Activated T-cell treated with anti-CD3 and anti-CD28 coated beads for 24 hours (primary cell): Measurements from ENCODE around the gene HSFX4.
"Not testable (repeated sequence)": the region's sequence is repeated elsewhere in the genome, so short reads cannot be mapped to it uniquely, and the experiment has no call there.

Experiments
- DNase-seq: peaks from one replicate; pipeline ENCODE4 v3.0.0-alpha.2; 2020; ENCODE audit warnings: low read depth

Gene HSFX4

GRCh38 chrX:149937871-149938426, 8.6 kb downstream of the HSFX4 start:
- no peak for DNase-seq

DNA sequence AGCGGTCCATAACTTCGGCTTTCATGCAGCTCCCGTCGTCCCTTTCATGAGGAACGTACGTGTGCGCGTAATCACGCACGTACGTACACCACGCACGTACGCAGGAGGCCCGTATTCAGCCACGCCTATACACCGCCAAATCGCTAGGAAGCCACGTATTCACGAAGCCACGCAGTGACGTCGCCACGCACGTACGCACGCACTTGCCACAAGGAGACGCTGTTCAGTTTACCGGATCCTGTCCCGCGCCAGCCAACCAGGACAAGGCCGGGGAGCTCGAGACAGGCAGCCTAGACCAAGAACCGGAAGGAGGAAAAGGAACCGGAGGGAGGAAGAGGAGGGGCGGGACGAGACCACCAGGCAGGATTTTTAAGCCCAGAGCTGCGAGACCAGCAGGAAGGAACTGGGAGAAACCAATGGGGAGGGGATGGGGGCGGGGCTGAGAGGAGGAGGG, 9.1 kb downstream of the HSFX4 start, which contains the start of gene EOLA2:
Gene EOLA2, minus strand, starts transcription at position 65 of the 454 bp plus-strand sequence. CDS start 4,617 bp downstream, outside the sequence.
- peak; percentile 87 for DNase-seq

DNA sequence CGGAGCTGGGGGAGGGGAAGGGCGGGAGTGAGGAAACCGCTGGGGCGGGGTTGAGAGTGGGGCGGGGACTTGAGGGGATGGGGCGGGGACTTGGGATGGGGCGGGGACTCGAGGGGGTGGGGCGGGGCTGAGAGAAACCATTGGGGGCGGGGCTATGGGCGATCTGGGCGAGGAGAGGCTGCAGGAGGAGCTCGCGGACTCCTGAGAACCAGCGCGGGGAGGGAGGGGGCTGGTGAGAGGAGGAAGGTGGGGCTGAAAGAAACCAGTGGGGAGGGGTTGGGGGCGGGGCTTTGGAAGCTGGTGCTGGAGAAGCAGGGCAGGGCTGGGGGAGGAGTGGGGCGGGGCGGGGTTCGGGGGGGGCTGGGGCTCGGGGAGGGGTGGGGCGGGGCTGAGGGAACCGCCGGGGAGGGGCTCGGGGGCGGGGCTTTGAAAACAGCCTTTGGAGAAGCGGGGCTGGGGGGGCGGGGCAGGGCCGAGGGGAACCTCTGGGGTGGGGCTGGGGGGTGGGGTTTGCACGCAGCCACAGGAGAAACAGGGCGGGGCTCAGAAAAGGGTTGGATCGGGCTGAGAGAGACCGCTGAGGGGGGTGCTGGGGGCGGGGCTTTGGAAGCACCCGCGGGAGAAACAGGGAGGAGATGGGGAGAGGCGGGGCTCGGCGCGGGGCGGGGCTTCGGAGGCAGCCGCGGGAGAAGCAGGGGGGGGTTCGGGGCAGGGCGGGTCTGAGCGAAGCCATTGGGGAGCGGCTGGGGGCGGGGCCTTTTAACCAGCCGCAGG, 9.7 kb downstream of the HSFX4 start:
- DNase-seq, result peak; percentile 82

DNA sequence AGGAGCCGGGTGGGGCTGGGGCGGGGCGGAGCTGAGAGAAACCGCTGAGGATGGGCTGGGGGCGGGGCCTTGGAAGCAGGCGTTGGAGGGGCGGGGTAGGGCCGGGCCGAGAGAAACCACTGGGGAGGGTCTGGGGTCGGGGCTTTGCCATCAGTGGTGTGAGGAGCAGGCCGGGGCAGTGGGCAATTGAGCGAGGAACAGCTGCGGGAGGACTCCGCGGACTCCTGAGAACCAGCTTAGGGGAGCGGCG, 10.2 kb downstream of the HSFX4 start:
- no peak for DNase-seq

- peak; percentile 85 for DNase-seq
These were observed 10.7 kb downstream of the HSFX4 start for GRCh38 chrX:149939905-149940673.

- not testable (repeated sequence) for DNase-seq
These were observed 11.3 kb downstream of the HSFX4 start for GRCh38 chrX:149940674-149941024.

GRCh38 chrX:149945087-149945670, 15.8 kb downstream of the HSFX4 start:
- not testable (repeated sequence) for DNase-seq

DNA sequence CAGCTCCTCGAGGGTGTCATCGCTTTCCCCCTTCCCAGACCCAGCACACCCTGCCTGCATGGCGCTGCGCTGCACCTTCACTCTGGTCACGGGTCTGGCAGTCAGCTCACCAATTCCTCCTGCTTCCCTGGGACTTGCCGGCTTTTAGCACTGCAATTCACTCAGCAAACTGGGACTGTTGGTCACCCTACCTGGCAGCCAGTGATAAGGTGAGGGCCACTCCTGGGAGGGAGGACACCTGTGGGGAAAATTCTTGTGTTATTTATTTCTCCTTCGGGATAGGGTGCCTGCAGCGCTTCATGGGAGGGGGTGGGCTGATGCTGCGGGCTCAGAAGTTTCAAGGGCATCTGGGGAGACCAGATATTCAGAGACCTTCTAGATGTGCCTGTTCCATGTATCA, 16.4 kb downstream of the HSFX4 start:
- not testable (repeated sequence) for DNase-seq

DNA sequence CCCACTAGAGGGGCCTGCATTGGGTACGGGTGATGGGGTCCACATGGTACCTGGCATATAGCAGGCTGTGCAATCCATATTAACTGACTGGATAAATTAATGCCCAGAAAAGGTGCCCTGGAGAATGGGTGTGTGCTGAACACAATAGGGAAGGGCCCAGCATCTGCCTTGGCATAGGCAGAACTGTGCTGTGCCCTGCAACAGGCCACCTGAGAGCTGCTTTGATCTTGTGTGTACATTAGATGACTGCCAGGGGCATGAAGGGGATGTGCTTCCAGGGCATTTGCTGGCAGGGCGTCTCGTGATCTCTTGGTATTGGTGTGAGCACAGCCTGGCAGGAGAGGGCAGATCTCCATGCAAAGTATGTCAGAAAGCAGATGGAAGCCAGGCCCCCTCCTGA, 17.6 kb downstream of the HSFX4 start:
- DNase-seq, result not testable (repeated sequence)

- DNase-seq, result no peak
These were observed 18.6 kb downstream of the HSFX4 start for GRCh38 chrX:149948016-149948415.

GRCh38 chrX:149949743-149950436, 20.5 kb downstream of the HSFX4 start:
- no peak for DNase-seq

DNA sequence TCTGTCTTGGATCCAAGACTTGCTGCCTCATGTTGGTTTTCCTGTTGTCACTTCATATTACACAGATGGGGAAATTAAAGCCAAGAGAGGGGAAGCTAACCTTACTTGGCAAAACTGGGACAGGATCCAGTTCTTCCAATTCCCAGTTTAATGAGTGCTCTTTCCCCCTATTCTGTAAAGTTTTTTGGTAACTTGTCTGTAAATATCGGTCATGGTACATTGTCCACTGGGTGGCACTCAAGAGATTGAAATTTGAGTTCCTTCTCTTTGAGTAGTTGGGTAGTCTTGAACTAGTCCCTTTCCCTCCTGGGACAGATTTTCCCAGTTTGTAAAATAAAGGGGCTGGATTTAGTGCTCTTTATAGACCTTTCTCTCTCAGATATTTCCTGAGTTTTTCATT, 21.3 kb downstream of the HSFX4 start:
- DNase-seq, result no peak

DNA sequence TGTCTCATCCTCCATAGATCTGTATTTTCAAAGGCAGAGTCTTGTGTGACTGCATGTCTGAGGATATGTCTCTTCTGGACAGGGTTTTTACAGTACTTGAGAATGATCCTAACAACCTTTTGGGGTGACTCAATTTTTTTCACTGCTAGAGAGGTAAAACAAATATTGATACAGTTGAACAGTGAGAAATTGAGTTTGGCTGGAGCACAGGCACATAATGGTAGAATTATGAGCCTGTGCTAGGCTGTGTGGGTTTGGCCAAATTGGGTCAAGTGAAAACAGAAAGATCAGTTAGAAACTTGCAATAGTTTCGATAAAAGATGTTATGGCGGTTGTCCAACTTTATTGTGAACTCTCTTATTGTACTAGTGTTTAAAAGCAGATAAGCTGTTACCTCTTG, 32.2 kb downstream of the HSFX4 start:
- no peak for DNase-seq

DNA sequence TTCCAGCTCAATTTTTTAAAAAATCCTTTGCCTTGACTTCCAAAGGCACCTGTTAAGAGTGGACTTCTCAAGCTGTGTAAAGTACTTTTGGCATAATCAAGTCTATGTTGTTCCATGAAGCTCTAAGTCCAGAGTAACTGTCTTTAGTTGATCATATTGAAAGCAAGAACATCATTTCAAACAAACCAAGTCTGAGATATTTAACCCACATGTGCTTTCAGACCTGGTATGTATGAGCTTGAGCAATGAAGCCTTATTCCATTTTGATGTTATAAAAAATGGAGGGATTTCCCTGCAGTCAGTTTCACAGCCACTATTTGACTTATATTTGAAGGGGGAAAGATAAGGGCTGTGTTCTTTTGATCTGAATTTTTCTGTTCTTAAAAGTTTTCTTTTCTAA, 32.6 kb downstream of the HSFX4 start:
- DNase-seq, result no peak

GRCh38 chrX:149962859-149963757, 33.7 kb downstream of the HSFX4 start:
- peak; percentile 7 for DNase-seq

DNA sequence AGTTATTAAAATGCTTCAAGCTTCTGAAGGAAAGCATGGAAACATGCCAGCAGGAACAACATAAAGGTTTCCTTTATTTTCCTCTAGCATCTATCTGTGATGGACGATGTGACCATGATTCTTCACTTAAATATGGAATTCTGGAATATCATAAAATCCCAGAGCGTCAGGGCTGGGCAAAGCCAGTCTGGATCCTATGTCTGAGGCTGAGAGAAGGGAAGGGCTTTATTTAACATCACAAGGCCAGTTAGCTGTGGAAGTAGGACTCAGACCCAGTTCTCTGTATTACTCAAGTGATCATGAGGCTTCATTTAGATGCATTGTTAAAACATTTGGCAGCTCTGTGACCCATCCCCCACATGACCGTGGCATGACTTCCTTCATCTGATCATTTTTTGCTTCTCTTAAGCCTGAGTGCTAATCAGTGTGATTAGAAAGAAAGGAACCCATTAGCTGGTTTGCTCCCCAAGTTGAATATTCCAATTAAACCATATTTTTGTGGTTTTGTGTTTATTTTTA, 49.8 kb downstream of the HSFX4 start:
- no peak for DNase-seq
